Left lung (tissue), 10 donors: Measurements from ENCODE around the gene CCDC85C. TPM values are rescaled to one million over a fixed set of nuclear protein-coding genes. Genes with fewer than 3 reads are reported as not detected.

Experiments used
- ATAC-seq: fragments of 200-7000 bp; cut with Tn5 transposase; one replicate; pipeline ENCODE4 v1.9.1; 2020; ENCODE audit warnings: moderate library complexity
- DNase-seq, 4 donors: peaks; one replicate each; pipeline ENCODE4 v3.0.0-alpha.2; 2013 to 2020
- H3K27ac ChIP-seq, 2 donors: fragments of 200-600 bp; sonication (generic) in 1 of 2; one replicate each; pipeline versions ENCODE4 v1.5.0 to v1.8.0; 2020 to 2021
- H3K27me3 ChIP-seq, 2 donors: fragments of 200-600 bp; sonication (generic) in 1 of 2; one replicate each; pipeline versions ENCODE4 v1.5.0 to v1.8.0; 2020 to 2021
- H3K36me3 ChIP-seq, 2 donors: fragments of 200-600 bp; sonication (generic) in 1 of 2; one replicate each; pipeline versions ENCODE4 v1.5.0 to v1.8.0; 2020 to 2021
- H3K4me1 ChIP-seq, 2 donors: fragments of 200-600 bp; one replicate each; pipeline ENCODE4 v1.8.0; 2021
- H3K4me3 ChIP-seq, 2 donors: fragments of 200-600 bp; sonication (generic) in 1 of 2; one replicate each; pipeline versions ENCODE4 v1.5.0 to v1.8.0; 2020 to 2021; ENCODE audit warnings: mild to moderate bottlenecking in 1 of 2
- H3K9me3 ChIP-seq, 2 donors: fragments of 200-600 bp; sonication (generic) in 1 of 2; one replicate each; pipeline versions ENCODE4 v1.5.0 to v1.8.0; 2020 to 2021
- CTCF ChIP-seq, 2 donors: fragments of 200-600 bp; sonication (generic) in 1 of 2; IDR thresholded peaks; one replicate each; pipeline versions ENCODE4 v1.5.0 to v1.8.0; 2021; ENCODE audit warnings: antibody characterized with exemption in 2 of 2
- intact Hi-C, 2 donors: fragments of 100-400 bp; cut with DNase I; formaldehyde crosslinking; loops; one replicate each; pipeline versions ENCODE4 v1.11.2 to v1.14.2; 2022
- polyA plus RNA-seq, 6 donors: library from polyadenylated mRNA; unstranded; fragments of 120-200 nt; gene quantifications; one replicate each; pipeline ENCODE4 v1.2.1, GENCODE V29; 2013; ENCODE audit not compliant: insufficient read length in 6 of 6
- total RNA-seq, 2 donors: library from RNA; stranded (reverse); fragmentation: NEBNext Ultra II Directional; extraction: Animal tissue kit (Norgen Biotek cat#: 25700); gene quantifications; one replicate each; pipeline ENCODE4 v1.2.1, GENCODE V29; 2021
- donor health status: DM: no; HTN: yes; CAD: no.
- donor health status: DM: no; HTN: no; CAD: no.

The CCDC85C gene
- total and polyA plus RNA-seq, 8 donors, result 6.3 to 19.0 (median 13.2) TPM

- Histone ChIP-seq H3K27ac (no peak overlapping the region), H3K27me3 (no peaks in the 10 kb centered on the region), H3K9me3 (no peaks in the 10 kb centered on the region), H3K4me1 (peaks cover 0 to 3% of the 10 kb centered on the region in 2 donors), H3K36me3 (peaks cover 0 to 72% of the 10 kb centered on the region in 2 donors), H3K4me3 (no peak overlapping the region)
- no peak for ATAC-seq
- peak in 1 of 4 donors; percentile 61 for DNase-seq
- intact Hi-C loops, result no loop called here
- TF ChIP-seq CTCF (IDR thresholded peaks at IDR 0.05), result no peak
These were observed 90.8 kb downstream of the CCDC85C start for GRCh38 chr14:99513183-99513694.

GRCh38 chr14:99512571-99513182, 91.3 kb downstream of the CCDC85C start:
- TF ChIP-seq CTCF (IDR thresholded peaks at IDR 0.05), result no peak
- Histone ChIP-seq H3K36me3 (peaks cover 0 to 77% of the 10 kb centered on the region in 2 donors), H3K4me1 (no peaks in the 10 kb centered on the region), H3K9me3 (no peaks in the 10 kb centered on the region), H3K27ac (no peak overlapping the region), H3K27me3 (no peaks in the 10 kb centered on the region), H3K4me3 (no peak overlapping the region)
- DNase-seq, result peak in 1 of 4 donors; percentile 68
- no peak for ATAC-seq
- intact Hi-C loops, result no loop called here

GRCh38 chr14:99512110-99512449, 91.9 kb downstream of the CCDC85C start:
- DNase-seq, result peak in 1 of 4 donors; percentile 48
- peaks cover 0 to 83% of the 10 kb centered on the region in 2 donors for H3K36me3 ChIP-seq
- H3K4me1 ChIP-seq, result no peaks in the 10 kb centered on the region
- no peak for ATAC-seq
- H3K9me3 ChIP-seq, result no peaks in the 10 kb centered on the region
- H3K27ac ChIP-seq, result no peak overlapping the region
- H3K4me3 ChIP-seq, result no peak overlapping the region
- H3K27me3 ChIP-seq, result no peaks in the 10 kb centered on the region
- intact Hi-C loops, result no loop called here
- no peak for TF ChIP-seq CTCF (IDR thresholded peaks at IDR 0.05)

GRCh38 chr14:99511421-99512109, 92.4 kb downstream of the CCDC85C start:
- TF ChIP-seq CTCF (IDR thresholded peaks at IDR 0.05), result no peak
- peak; percentile 14 for ATAC-seq
- Histone ChIP-seq H3K36me3 (peaks cover 0 to 88% of the 10 kb centered on the region in 2 donors), H3K4me3 (no peak overlapping the region), H3K9me3 (no peaks in the 10 kb centered on the region), H3K4me1 (no peaks in the 10 kb centered on the region), H3K27me3 (no peaks in the 10 kb centered on the region), H3K27ac (no peak overlapping the region)
- intact Hi-C loops, result no loop called here
- DNase-seq, result peak in 1 of 4 donors; percentile 57

DNA sequence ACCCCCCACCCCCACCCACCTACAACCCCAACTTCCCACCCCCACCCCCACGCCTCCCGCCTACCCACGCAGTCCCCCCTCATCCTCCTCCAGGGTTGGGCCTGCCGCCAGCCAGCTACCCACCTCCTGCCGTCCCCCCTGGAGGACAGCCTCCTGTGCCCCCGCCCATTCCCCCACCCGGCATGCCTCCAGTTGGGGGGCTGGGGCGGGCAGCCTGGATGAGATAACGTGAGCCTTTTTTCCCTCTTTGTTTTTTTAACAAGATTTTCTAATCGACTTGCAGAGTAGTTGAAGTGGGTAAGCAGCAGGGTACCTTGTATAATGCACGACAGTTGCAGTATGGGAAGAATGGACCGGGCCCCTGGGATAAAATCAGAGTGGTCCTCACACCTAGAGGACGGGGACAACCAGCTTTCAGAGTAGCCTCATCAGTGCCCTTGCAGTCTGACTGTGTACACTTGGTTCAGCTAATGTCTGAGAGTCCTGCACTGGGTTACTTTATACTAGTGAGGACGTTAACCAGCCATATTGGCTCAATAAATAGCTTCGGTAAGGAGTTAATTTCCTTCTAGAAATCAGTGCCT, 93.4 kb downstream of the CCDC85C start:
- H3K27ac ChIP-seq, result no peak overlapping the region
- H3K27me3 ChIP-seq, result no peaks in the 10 kb centered on the region
- intact Hi-C loops, result no loop called here
- H3K4me3 ChIP-seq, result no peak overlapping the region
- H3K9me3 ChIP-seq, result no peaks in the 10 kb centered on the region
- no peak for ATAC-seq
- H3K36me3 ChIP-seq, result peaks cover 0 to 95% of the 10 kb centered on the region in 2 donors
- TF ChIP-seq CTCF (IDR thresholded peaks at IDR 0.05), result no peak
- H3K4me1 ChIP-seq, result no peaks in the 10 kb centered on the region
- peak in 1 of 4 donors; percentile 60 for DNase-seq
